ENCODE measurements around the gene EBF4. TPM values are rescaled to one million over a fixed set of nuclear protein-coding genes. Genes with fewer than 3 reads are reported as not detected.

EBF4 gene
- total and polyA plus RNA-seq, 2 of the 8 experiments (the other 6 are each of a cell fraction or from before 2014, with no cell fraction given), result 1.2 to 2.9 TPM

GRCh38 chr20:2783908-2784566 is 91.5 kb downstream of the EBF4 start:
- H3K4me1 ChIP-seq (replicated peaks in 1 of 4; ENCODE audit: control insufficient read depth in 3 of 4, insufficient read depth in 4 of 4, low read length in 3 of 4), result no peaks in the 10 kb centered on the region
- H4K8ac ChIP-seq (ENCODE audit: extremely low read depth, insufficient read depth, low read length), result no peak overlapping the region
- no peak overlapping the region for H4K91ac ChIP-seq (replicated peaks; ENCODE audit: insufficient read length, low read length)
- H3K36me3 ChIP-seq (ENCODE audit: control insufficient read depth in 2 of 4, insufficient read depth in 4 of 4, low read length in 3 of 4), result no peaks in the 10 kb centered on the region
- no peak overlapping the region for H2BK15ac ChIP-seq (ENCODE audit: low read length)
- no peak overlapping the region for H2BK5ac ChIP-seq (ENCODE audit: low read depth, low read length)
- H2AFZ ChIP-seq (ENCODE audit: low read length), result no peak overlapping the region
- H2AK5ac ChIP-seq (ENCODE audit: low read depth, low read length), result no peak overlapping the region
- H4K5ac ChIP-seq (ENCODE audit: insufficient read length, low read depth, low read length), result no peak overlapping the region
- no peak overlapping the region for H3K9ac ChIP-seq (replicated peaks in 1 of 4; ENCODE audit: extremely low read depth in 1 of 4, low read depth in 3 of 4, low read length in 3 of 4)
- no peak overlapping the region for H3K4me2 ChIP-seq (ENCODE audit: insufficient read depth in 1 of 2, low read depth in 2 of 2, low read length in 2 of 2)
- H3K9me3 ChIP-seq (ENCODE audit: insufficient read depth in 2 of 2, low read depth in 1 of 2, low read length in 1 of 2), result no peaks in the 10 kb centered on the region
- no peaks in the 10 kb centered on the region for H3K27me3 ChIP-seq (replicated peaks in 1 of 4; ENCODE audit: control insufficient read depth in 3 of 4, extremely low read depth in 1 of 4, insufficient read depth in 3 of 4, low read length in 3 of 4)
- no peak overlapping the region for H3K18ac ChIP-seq (ENCODE audit: extremely low read depth, low read length)
- no peak overlapping the region for H3K56ac ChIP-seq (replicated peaks; ENCODE audit: insufficient read length, low read depth, low read length)
- no peak overlapping the region for H3K27ac ChIP-seq (ENCODE audit: low read depth, low read length)
- H3K23ac ChIP-seq (ENCODE audit: insufficient read length), result no peak overlapping the region
- no peak overlapping the region for H2BK120ac ChIP-seq (replicated peaks; ENCODE audit: low read depth, low read length)
- H3K79me2 ChIP-seq (ENCODE audit: control insufficient read depth in 1 of 2, insufficient read depth in 2 of 2, low read length in 2 of 2), result no peaks in the 10 kb centered on the region
- no peaks in the 10 kb centered on the region; the same call in 1 of the 2 replicates for H3K23me2 ChIP-seq (ENCODE audit: low read depth, low read length)
- DNase-seq (ENCODE audit: low read depth in 1 of 2, low spot score in 2 of 2), result no peak
- no peak overlapping the region for H3K4me3 ChIP-seq (ENCODE audit: extremely low read depth in 1 of 4, insufficient read depth in 2 of 4, low read depth in 3 of 4, low read length in 4 of 4)
- WGBS, 2 experiments (ENCODE audit: extremely low coverage in 1 of 2, insufficient coverage in 1 of 2, insufficient read length in 1 of 2, insufficient replicate concordance in 2 of 2, low coverage in 1 of 2, low lambda C conversion rate in 2 of 2, missing lambda C conversion rate in 1 of 2), result 78% methylated on average over 6 of the region's 6 CpGs; no CpG with 5 or more reads in 1 of the 2 experiments
- H4K20me1 ChIP-seq (replicated peaks in 1 of 2; ENCODE audit: control insufficient read depth in 1 of 2, insufficient read depth in 2 of 2, low read length in 2 of 2), result no peaks in the 10 kb centered on the region
- H2BK12ac ChIP-seq (ENCODE audit: low read depth, low read length), result no peak overlapping the region
- no peaks in the 10 kb centered on the region for H3K79me1 ChIP-seq (ENCODE audit: low read depth, low read length)
- no peak for FAIRE-seq
- ChIA-PET CTCF (ENCODE audit: partially characterized antibody) (no interaction called here), POLR2A (ENCODE audit: partially characterized antibody) (no interaction called here)
- no peak overlapping the region for H3K4ac ChIP-seq (replicated peaks; ENCODE audit: insufficient read length, low read depth, low read length)
- no peak overlapping the region for H3K14ac ChIP-seq (ENCODE audit: insufficient read length)
- TF ChIP-seq CTCF (IDR thresholded peaks at IDR 0.05; ENCODE audit: control extremely low read depth in 1 of 3, insufficient read depth in 1 of 3, low read depth in 1 of 3, low read length in 3 of 3), result no peak
- no peak for TF ChIP-seq NRF1 (IDR thresholded peaks at IDR 0.05; ENCODE audit: low read depth, low read length)
- no peak for TF ChIP-seq BACH1 (IDR thresholded peaks at IDR 0.05; ENCODE audit: low read length)
- no peak overlapping the region for H2BK20ac ChIP-seq (ENCODE audit: low read length)

All from H1 (cell line).